MM.1S (cell line): Measurements from ENCODE around the gene SERPINF2.

ENCODE experiments used
- CTCF ChIP-seq: fragments of 300-600 bp; sonication (generic); IDR thresholded peaks from 2 replicates; pipeline ENCODE4 v1.5.1; 2016; ENCODE audit warnings: antibody characterized with exemption, low read length, mixed read lengths
- EZH2 ChIP-seq: fragments of 300-600 bp; sonication (generic); optimal IDR thresholded peaks from 2 replicates; pipeline ENCODE3; 2017; ENCODE audit warnings: low read depth, mild to moderate bottlenecking, antibody characterized with exemption, low read length, mixed read lengths
- EZH2phosphoT487 ChIP-seq: fragments of 300-600 bp; sonication (generic); IDR thresholded peaks from 2 replicates; pipeline ENCODE4 v1.6.1; 2018; ENCODE audit warnings: antibody characterized with exemption, low read length

GRCh38 chr17:1746975-1747543 lies 4.4 kb downstream of the SERPINF2 start:
- TF ChIP-seq CTCF: no peak
- no peak for TF ChIP-seq EZH2
- TF ChIP-seq EZH2phosphoT487: no peak
